Bronchial epithelial cell (primary cell): ENCODE data around the gene C6orf15. TPM values are rescaled to one million over a fixed set of nuclear protein-coding genes. Genes with fewer than 3 reads are reported as not detected.

Experiments
- DNase-seq: peaks from one replicate; pipeline ENCODE4 v3.0.0-alpha.2; 2010; ENCODE audit warnings: low read depth
- FAIRE-seq: peaks from 2 replicates; lab custom pipeline; 2011; peaks lifted over from hg19 to GRCh38; lab: Jason Lieb, UNC
- H3K27me3 ChIP-seq: 2 replicates; pipeline ENCODE4 v1.5.1; 2011; ENCODE audit warnings: low read length; ENCODE audit not compliant: control insufficient read depth, insufficient read depth
- H3K36me3 ChIP-seq: 2 replicates; pipeline ENCODE4 v1.5.1; 2011; ENCODE audit warnings: low read length; ENCODE audit not compliant: control insufficient read depth, insufficient read depth
- H3K4me3 ChIP-seq: 2 replicates; pipeline ENCODE4 v1.5.1; 2011; ENCODE audit warnings: mild to moderate bottlenecking, low read depth, low read length, control low read depth
- total RNA-seq: library from RNA; depleted of rRNA; stranded (reverse); fragments of >200 nt; gene quantifications from 2 replicates; pipeline ENCODE4 v1.2.1, GENCODE V29; 2014
- TF ChIP-seq, protein P1 (sequence below): IDR thresholded peaks from 2 replicates; pipeline ENCODE4 v1.5.1; 2011; ENCODE audit warnings: mild to moderate bottlenecking, moderate library complexity, low read length, control low read depth, inconsistent platforms; ENCODE audit not compliant: insufficient read depth, severe bottlenecking

The C6orf15 gene
- total RNA-seq, 1 donor from 2014 or later: not detected

DNA sequence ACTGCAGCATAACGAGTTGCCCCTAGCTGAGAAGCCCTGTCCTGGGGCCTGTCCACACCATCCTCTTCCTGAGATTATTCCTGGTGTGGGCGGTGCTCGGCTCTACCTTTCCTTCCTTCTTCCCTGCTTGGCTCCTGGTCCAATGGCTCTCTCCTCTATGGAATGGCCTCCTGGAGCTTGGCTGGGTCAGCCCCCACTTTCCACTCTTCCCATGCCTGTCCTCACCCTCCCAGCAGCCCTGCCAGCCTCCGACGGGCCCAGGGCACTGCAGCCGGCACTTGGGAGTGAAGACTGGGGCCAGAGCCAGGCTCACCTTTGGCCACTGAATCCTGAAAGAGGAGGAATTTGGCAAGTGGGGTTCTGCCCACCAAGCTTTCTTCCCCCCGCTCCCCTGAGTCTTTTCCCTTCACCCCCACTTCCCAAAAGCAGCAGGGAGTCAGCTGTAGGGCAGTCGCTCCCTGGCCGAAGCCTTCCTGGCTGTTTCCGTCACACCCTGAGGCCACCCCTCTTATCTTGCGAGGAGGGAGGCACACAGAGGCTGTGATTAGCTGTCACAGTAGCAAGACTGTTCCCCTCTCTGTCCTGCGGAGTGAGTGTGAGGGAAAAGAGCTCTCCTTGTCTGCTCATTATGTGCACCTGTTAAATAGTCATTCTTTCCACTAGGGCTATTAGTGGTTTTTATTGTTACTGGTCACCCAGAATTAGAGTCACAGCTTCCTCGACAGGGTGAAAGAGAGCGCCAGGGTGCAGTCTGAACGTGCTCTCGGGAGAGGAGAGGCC is 14.2 kb upstream of the C6orf15 start:
- H3K27me3 ChIP-seq: no peaks in the 10 kb centered on the region
- no peak for DNase-seq
- FAIRE-seq: no peak
- no peak overlapping the region for H3K4me3 ChIP-seq
- H3K36me3 ChIP-seq: peaks cover 1% of the 10 kb centered on the region
- TF ChIP-seq, protein P1, sequence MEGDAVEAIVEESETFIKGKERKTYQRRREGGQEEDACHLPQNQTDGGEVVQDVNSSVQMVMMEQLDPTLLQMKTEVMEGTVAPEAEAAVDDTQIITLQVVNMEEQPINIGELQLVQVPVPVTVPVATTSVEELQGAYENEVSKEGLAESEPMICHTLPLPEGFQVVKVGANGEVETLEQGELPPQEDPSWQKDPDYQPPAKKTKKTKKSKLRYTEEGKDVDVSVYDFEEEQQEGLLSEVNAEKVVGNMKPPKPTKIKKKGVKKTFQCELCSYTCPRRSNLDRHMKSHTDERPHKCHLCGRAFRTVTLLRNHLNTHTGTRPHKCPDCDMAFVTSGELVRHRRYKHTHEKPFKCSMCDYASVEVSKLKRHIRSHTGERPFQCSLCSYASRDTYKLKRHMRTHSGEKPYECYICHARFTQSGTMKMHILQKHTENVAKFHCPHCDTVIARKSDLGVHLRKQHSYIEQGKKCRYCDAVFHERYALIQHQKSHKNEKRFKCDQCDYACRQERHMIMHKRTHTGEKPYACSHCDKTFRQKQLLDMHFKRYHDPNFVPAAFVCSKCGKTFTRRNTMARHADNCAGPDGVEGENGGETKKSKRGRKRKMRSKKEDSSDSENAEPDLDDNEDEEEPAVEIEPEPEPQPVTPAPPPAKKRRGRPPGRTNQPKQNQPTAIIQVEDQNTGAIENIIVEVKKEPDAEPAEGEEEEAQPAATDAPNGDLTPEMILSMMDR: no peak

DNA sequence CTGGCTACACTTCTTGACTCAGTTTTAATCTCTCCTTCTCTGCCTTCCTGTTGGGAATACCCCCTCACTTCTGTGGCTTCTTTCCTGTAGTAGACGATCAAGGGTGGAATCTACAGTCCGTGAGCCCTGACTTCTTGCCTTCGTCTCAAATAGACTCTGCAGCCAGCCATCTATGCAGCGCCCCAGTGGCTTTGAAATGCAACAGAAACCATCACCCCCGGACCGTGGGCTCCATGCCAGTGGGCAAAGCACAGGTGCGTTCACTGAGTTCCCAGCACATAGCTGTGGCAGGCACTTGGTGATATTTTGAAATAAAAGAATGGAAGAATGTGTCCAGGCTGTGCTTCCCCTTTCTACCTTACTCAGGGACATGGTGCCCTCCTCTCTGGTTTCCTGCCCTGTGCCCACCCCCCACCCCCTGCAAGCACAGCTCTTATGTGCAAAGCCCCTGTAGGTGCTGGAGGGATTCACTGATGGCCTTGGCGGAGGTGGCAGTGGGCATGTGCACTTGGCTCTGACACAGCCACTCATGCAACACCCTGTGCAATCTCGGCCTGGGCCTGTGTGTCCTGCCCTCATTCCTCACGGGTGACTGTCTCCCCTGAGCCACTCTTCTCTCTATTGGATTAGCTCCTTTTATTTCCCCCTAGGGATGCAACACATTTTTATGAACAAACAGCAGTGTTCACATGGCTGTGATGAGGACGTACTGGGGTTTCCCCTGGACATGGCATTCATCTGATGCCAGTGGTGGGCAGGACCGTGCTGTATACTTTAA is 13.4 kb upstream of the C6orf15 start:
- TF ChIP-seq, protein P1: no peak
- peaks cover 1% of the 10 kb centered on the region for H3K36me3 ChIP-seq
- FAIRE-seq (no peak), DNase-seq (peak; percentile 90)
- no peak overlapping the region for H3K4me3 ChIP-seq
- no peaks in the 10 kb centered on the region for H3K27me3 ChIP-seq

DNA sequence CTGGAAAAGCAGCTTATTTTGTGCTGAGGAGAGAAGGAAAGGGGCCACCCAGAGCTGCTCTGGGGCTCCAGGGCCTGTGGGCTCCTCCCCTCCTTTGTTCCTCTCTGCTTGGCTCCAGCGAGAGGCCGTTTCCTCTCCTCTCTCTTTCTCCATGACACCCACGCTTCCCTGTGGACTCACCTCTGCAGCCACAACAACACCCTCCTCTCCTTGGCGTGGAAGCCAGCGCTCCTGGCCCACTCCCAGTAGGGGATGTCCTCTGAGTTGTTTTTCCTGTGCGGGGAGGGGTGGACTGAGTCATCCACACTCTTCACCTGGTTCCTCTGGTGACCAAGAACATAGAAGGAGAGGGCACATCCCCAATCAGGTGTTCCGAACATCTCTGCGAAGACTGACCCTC is 12.8 kb upstream of the C6orf15 start:
- FAIRE-seq: peak; percentile 75

DNA sequence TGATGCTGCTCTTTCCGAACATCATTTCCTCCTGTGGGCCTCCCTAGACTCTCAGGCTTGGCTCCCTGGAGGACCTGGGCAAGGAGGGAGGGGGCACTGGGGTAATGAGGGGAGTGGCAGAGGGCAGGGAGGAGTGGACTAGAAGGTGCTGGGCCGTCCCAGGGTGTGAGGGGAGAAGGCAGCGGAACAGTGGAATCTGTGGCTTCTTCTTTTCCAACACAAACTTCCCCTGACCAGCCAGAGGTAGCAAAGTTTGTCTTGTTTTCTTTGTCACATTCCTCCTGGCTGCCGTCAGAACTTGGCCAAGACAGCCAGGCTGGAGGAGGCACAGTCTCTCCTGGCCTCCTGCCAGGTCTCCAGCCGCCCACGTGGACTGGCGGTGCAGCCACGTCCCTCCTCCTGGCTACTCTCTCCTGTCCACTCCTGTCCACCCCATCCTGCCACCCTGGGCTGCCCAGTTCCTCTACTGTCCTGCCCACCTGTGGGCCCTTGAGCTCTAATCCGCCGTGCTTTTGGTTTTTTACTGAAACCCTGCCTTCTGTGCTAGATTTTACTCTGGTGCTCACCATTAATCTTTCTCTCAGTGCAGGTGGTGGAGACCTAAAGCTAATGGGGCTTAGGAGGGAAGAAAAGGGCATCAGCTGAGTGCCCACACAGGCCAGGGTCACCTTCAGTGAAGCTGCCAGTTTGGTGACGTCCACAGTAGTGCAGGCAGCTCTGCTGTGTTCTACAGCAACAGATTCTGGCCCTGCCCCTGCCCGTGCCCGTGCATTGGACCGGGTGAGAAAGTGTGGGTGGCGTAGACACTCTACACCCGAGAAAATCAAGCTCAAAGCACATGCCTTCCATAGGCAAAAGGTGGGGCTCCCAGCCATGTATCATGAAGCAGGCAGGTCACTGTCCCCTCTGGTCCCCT is 10.7 kb upstream of the C6orf15 start:
- TF ChIP-seq, protein P1: no peak
- Histone ChIP-seq H3K4me3 (no peak overlapping the region), H3K27me3 (no peaks in the 10 kb centered on the region), H3K36me3 (peaks cover 1% of the 10 kb centered on the region)
- FAIRE-seq: no peak
- peak; percentile 71 for DNase-seq

More for the DNA sequence above, 12.8 kb upstream of the C6orf15 start:
- peak; percentile 91 for DNase-seq
- Histone ChIP-seq H3K27me3 (no peaks in the 10 kb centered on the region), H3K36me3 (peaks cover 1% of the 10 kb centered on the region), H3K4me3 (no peak overlapping the region)
- TF ChIP-seq, protein P1: no peak

DNA sequence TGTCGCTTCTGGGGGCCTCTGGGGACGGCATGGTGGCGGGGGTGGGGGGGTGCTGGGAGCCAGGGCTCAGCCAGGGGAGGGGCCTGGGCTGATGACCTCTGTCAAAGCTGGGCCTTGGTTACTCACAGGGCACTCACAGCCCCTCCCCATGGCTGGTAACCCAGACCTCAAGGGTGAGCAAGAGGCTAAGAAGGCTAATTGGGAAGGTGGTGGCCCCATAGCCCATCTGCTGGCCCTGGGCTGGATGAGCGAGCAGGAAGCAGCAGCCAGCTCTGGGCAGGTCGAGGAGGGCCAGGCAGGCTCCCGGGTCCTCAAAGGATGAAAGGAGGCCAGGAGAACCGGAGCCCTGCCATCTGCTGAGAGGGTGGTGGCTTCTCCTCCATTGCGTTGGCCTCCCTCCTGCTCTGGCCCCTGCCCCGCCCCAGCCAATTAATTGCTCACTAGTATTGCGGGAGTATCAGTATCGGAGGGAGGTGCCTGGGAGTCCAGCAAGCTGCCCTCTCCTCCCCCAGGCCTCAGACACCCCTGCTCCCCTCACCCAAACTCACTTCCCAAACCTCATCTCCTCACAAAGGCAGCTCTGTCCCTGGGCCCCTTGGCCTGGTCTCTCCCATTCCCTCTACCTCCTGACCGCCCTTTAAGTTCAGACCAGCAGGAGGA is 8.9 kb upstream of the C6orf15 start:
- no peak overlapping the region for H3K4me3 ChIP-seq
- TF ChIP-seq, protein P1: no peak
- H3K36me3 ChIP-seq: peaks cover 1% of the 10 kb centered on the region
- DNase-seq (no peak), FAIRE-seq (no peak)
- no peaks in the 10 kb centered on the region for H3K27me3 ChIP-seq
